ENCODE data around the gene WWOX. TPM values are rescaled to one million over a fixed set of nuclear protein-coding genes. Genes with fewer than 3 reads are reported as not detected.

Gene WWOX
- total and polyA plus RNA-seq, 2 experiments from 2014 or later: 17.0 to 39.8 TPM

GRCh38 chr16:78551487-78552085, 452.1 kb downstream of the WWOX start:
- WGBS (ENCODE audit: low lambda C conversion rate, missing lambda C conversion rate): 7% methylated on average over 10 of the region's 12 CpGs
- Histone ChIP-seq H3K27me3 (no peaks in the 10 kb centered on the region), H3K36me3 (replicated peaks; ENCODE audit: insufficient read depth, low read depth) (no peaks in the 10 kb centered on the region), H3K9me2 (replicated peaks; ENCODE audit: insufficient read depth) (no peaks in the 10 kb centered on the region), H2AFZ (no peak overlapping the region), H3K4me1 (ENCODE audit: insufficient read depth) (no peaks in the 10 kb centered on the region), H3K4me3 (no peak overlapping the region), H4K20me1 (ENCODE audit: insufficient read depth, poor library complexity, severe bottlenecking) (no peaks in the 10 kb centered on the region), H3K9me3 (ENCODE audit: low read depth) (no peaks in the 10 kb centered on the region), H3K79me2 (no peaks in the 10 kb centered on the region), H3K4me2 (peak overlapping the region; percentile 73), H3K27ac (no peak overlapping the region)
- TF ChIP-seq EZH2 (IDR thresholded peaks at IDR 0.05; ENCODE audit: borderline replicate concordance): no peak
- TF ChIP-seq EZH2phosphoT487 (IDR thresholded peaks at IDR 0.05; ENCODE audit: low read depth, severe bottlenecking, unreplicated experiment): no peak
- no peak for TF ChIP-seq CTCF (IDR thresholded peaks at IDR 0.05; ENCODE audit: poor library complexity)
- no peak for DNase-seq (ENCODE audit: low spot score)

- H3K4me3 ChIP-seq: no peak overlapping the region
- no peak overlapping the region for H3K27ac ChIP-seq
- H4K20me1 ChIP-seq (ENCODE audit: insufficient read depth, poor library complexity, severe bottlenecking): no peaks in the 10 kb centered on the region
- H3K9me3 ChIP-seq (ENCODE audit: low read depth): no peaks in the 10 kb centered on the region
- H3K79me2 ChIP-seq: no peaks in the 10 kb centered on the region
- H2AFZ ChIP-seq: no peak overlapping the region
- H3K4me1 ChIP-seq (ENCODE audit: insufficient read depth): no peaks in the 10 kb centered on the region
- peak overlapping the region; percentile 73 for H3K4me2 ChIP-seq
- H3K27me3 ChIP-seq: no peaks in the 10 kb centered on the region
- no peaks in the 10 kb centered on the region for H3K36me3 ChIP-seq (replicated peaks; ENCODE audit: insufficient read depth, low read depth)
- no peaks in the 10 kb centered on the region for H3K9me2 ChIP-seq (replicated peaks; ENCODE audit: insufficient read depth)
- no peak for TF ChIP-seq EZH2 (IDR thresholded peaks at IDR 0.05; ENCODE audit: borderline replicate concordance)
- TF ChIP-seq CTCF (IDR thresholded peaks at IDR 0.05; ENCODE audit: poor library complexity): no peak
- no peak for TF ChIP-seq EZH2phosphoT487 (IDR thresholded peaks at IDR 0.05; ENCODE audit: low read depth, severe bottlenecking, unreplicated experiment)
- DNase-seq (ENCODE audit: low spot score): no peak
- WGBS (ENCODE audit: low lambda C conversion rate, missing lambda C conversion rate): 71% methylated on average over 16 of the region's 16 CpGs
These were observed 452.7 kb downstream of the WWOX start for GRCh38 chr16:78552106-78552675.

- no peak overlapping the region for H3K27ac ChIP-seq
- H3K79me2 ChIP-seq: no peaks in the 10 kb centered on the region
- no peak overlapping the region for H3K4me2 ChIP-seq
- DNase-seq (ENCODE audit: low spot score): no peak
- TF ChIP-seq CTCF (IDR thresholded peaks at IDR 0.05; ENCODE audit: poor library complexity): no peak
- no peak for TF ChIP-seq EZH2 (IDR thresholded peaks at IDR 0.05; ENCODE audit: borderline replicate concordance)
- TF ChIP-seq EZH2phosphoT487 (IDR thresholded peaks at IDR 0.05; ENCODE audit: low read depth, severe bottlenecking, unreplicated experiment): no peak
- no peaks in the 10 kb centered on the region for H3K36me3 ChIP-seq (replicated peaks; ENCODE audit: insufficient read depth, low read depth)
- H3K9me3 ChIP-seq (ENCODE audit: low read depth): no peaks in the 10 kb centered on the region
- no peak overlapping the region for H2AFZ ChIP-seq
- no peaks in the 10 kb centered on the region for H3K4me1 ChIP-seq (ENCODE audit: insufficient read depth)
- no peaks in the 10 kb centered on the region for H3K27me3 ChIP-seq
- H3K9me2 ChIP-seq (replicated peaks; ENCODE audit: insufficient read depth): no peaks in the 10 kb centered on the region
- no peaks in the 10 kb centered on the region for H4K20me1 ChIP-seq (ENCODE audit: insufficient read depth, poor library complexity, severe bottlenecking)
- H3K4me3 ChIP-seq: no peak overlapping the region
- WGBS (ENCODE audit: low lambda C conversion rate, missing lambda C conversion rate): 85% methylated on average over 1 of the region's 1 CpG
These were observed 453.3 kb downstream of the WWOX start for GRCh38 chr16:78552716-78553115.

Data from hepatocyte (in vitro differentiated cells).